Liver (tissue), 9 donors: Measurements from ENCODE around the gene L3HYPDH. TPM values are rescaled to one million over a fixed set of nuclear protein-coding genes. Genes with fewer than 3 reads are reported as not detected.

ENCODE experiments used
- DNase-seq: peaks from one replicate; pipeline ENCODE4 v3.0.0-alpha.2; 2017; ENCODE audit warnings: low spot score
- H3K27ac ChIP-seq, 2 donors: one replicate each; pipeline ENCODE4 v1.7.0; 2013; ENCODE audit warnings: inconsistent platforms in 2 of 2, low read length in 2 of 2, control low read depth in 1 of 2, low read depth in 1 of 2, mild to moderate bottlenecking in 1 of 2
- H3K27me3 ChIP-seq, 4 donors: one replicate each; pipeline versions ENCODE4 v1.6.1 to v1.7.0; 2013; ENCODE audit warnings: low read length in 3 of 4, inconsistent platforms in 1 of 4, mild to moderate bottlenecking in 1 of 4, moderate library complexity in 1 of 4; ENCODE audit not compliant: control insufficient read depth in 4 of 4, insufficient read depth in 4 of 4
- H3K36me3 ChIP-seq, 4 donors: one replicate each; pipeline versions ENCODE4 v1.6.1 to v1.7.0; 2013; ENCODE audit warnings: low read length in 3 of 4, mild to moderate bottlenecking in 3 of 4, low read depth in 1 of 4, moderate library complexity in 1 of 4; ENCODE audit not compliant: control insufficient read depth in 4 of 4, insufficient read depth in 3 of 4
- H3K4me1 ChIP-seq, 4 donors: one replicate each; pipeline versions ENCODE4 v1.6.1 to v1.7.0; 2013; ENCODE audit warnings: low read length in 3 of 4, mild to moderate bottlenecking in 3 of 4, moderate library complexity in 1 of 4; ENCODE audit not compliant: control insufficient read depth in 4 of 4, insufficient read depth in 4 of 4
- H3K4me3 ChIP-seq, 3 donors: one replicate each; pipeline versions ENCODE4 v1.6.1 to v1.7.0; 2013; ENCODE audit warnings: low read length in 3 of 3, control low read depth in 1 of 3, low read depth in 1 of 3, mild to moderate bottlenecking in 1 of 3
- H3K9ac ChIP-seq, 2 donors: one replicate each; pipeline ENCODE4 v1.7.0; 2013; ENCODE audit warnings: low read length in 2 of 2, mild to moderate bottlenecking in 2 of 2, moderate library complexity in 2 of 2, control low read depth in 1 of 2, low read depth in 1 of 2
- H3K9me3 ChIP-seq, 4 donors: one replicate each; pipeline versions ENCODE4 v1.6.1 to v1.7.0; 2013; ENCODE audit warnings: low read length in 3 of 4; ENCODE audit not compliant: control insufficient read depth in 4 of 4
- FOXA1 ChIP-seq: IDR thresholded peaks from 2 replicates; pipeline ENCODE4 v1.6.1; 2016; ENCODE audit warnings: antibody characterized with exemption
- FOXA2 ChIP-seq: IDR thresholded peaks from 2 replicates; pipeline ENCODE4 v1.6.1; 2016; ENCODE audit warnings: antibody characterized with exemption
- GABPA ChIP-seq, 2 donors: IDR thresholded peaks in 1 of 2; conservative IDR thresholded peaks in 1 of 2; 2 replicates each; pipeline ENCODE4 v1.6.1; 2016; ENCODE audit warnings: antibody characterized with exemption in 2 of 2, mild to moderate bottlenecking in 1 of 2, moderate library complexity in 1 of 2
- HNF4A ChIP-seq, 2 donors: conservative IDR thresholded peaks; 2 replicates each; pipeline ENCODE4 v1.6.1; 2016; ENCODE audit warnings: antibody characterized with exemption in 2 of 2, mild to moderate bottlenecking in 2 of 2
- HNF4G ChIP-seq: IDR thresholded peaks from 2 replicates; pipeline ENCODE4 v1.6.1; 2016; ENCODE audit warnings: antibody characterized with exemption
- JUND ChIP-seq, 2 donors: IDR thresholded peaks; 2 replicates each; pipeline ENCODE4 v1.6.1; 2016; ENCODE audit warnings: antibody characterized with exemption in 2 of 2
- NR2F2 ChIP-seq: IDR thresholded peaks from 2 replicates; pipeline ENCODE4 v1.6.1; 2016; ENCODE audit warnings: antibody characterized with exemption
- RAD21 ChIP-seq, 2 donors: IDR thresholded peaks; 2 replicates each; pipeline ENCODE4 v1.6.1; 2016; ENCODE audit warnings: antibody characterized with exemption in 2 of 2, mild to moderate bottlenecking in 2 of 2
- RXRA ChIP-seq, 2 donors: IDR thresholded peaks; 2 replicates each; pipeline ENCODE4 v1.6.1; 2017 to 2018; ENCODE audit warnings: antibody characterized with exemption in 2 of 2, mild to moderate bottlenecking in 1 of 2
- TAF1 ChIP-seq: conservative IDR thresholded peaks from 2 replicates; pipeline ENCODE4 v1.6.1; 2016; ENCODE audit warnings: antibody characterized with exemption, mild to moderate bottlenecking
- YY1 ChIP-seq: IDR thresholded peaks from 2 replicates; pipeline ENCODE4 v1.6.1; 2016; ENCODE audit warnings: antibody characterized with exemption, mild to moderate bottlenecking
- WGBS: extraction: QIAGEN DNeasy Blood & Tissue Kit; methylation state at CpG from one replicate; pipeline ENCODE4 v1.1.7; 2013; 5-methylcytosine and 5-hydroxymethylcytosine counted together
- polyA plus RNA-seq, 2 donors: library from polyadenylated mRNA; stranded (reverse) in 1 of 2; unstranded in 1 of 2; fragments of 200-250 nt in 1 of 2; fragments of >200 nt in 1 of 2; fragmentation: Nextera tagmentation in 1 of 2; extraction: Ambion mirVana in 1 of 2; gene quantifications; one replicate each; pipeline versions ENCODE4 v1.2.1 to v1.2.3, GENCODE V29; 2013 to 2015
- total RNA-seq, 2 donors: library from RNA; depleted of rRNA; stranded (reverse); fragments of >200 nt; gene quantifications; one replicate each; pipeline ENCODE4 v1.2.3, GENCODE V29; 2014
- TF ChIP-seq, protein P1 (sequence below): IDR thresholded peaks from 2 replicates; pipeline ENCODE4 v1.6.1; 2016; ENCODE audit warnings: antibody characterized with exemption
- TF ChIP-seq, protein P2 (sequence below): fragments of 150-350 bp; IDR thresholded peaks from 2 replicates; pipeline ENCODE4 v1.5.1; 2017; ENCODE audit warnings: improper control_type of control experiment, low read depth, low read length; ENCODE audit not compliant: missing input control
- TF ChIP-seq, protein P3 (sequence below): IDR thresholded peaks from 2 replicates; pipeline ENCODE4 v1.6.1; 2016; ENCODE audit warnings: antibody characterized with exemption
- TF ChIP-seq, protein P4 (sequence below): IDR thresholded peaks from 2 replicates; pipeline ENCODE4 v1.6.1; 2016; ENCODE audit warnings: antibody characterized with exemption
- donor health status: healthy.
- donor health status: healthy.
- donor health status: healthy.
- donor health status: healthy.
- donor health status: healthy.

Gene L3HYPDH
- total and polyA plus RNA-seq, 4 donors = 9.3 to 36.3 (median 28.2) TPM

DNA sequence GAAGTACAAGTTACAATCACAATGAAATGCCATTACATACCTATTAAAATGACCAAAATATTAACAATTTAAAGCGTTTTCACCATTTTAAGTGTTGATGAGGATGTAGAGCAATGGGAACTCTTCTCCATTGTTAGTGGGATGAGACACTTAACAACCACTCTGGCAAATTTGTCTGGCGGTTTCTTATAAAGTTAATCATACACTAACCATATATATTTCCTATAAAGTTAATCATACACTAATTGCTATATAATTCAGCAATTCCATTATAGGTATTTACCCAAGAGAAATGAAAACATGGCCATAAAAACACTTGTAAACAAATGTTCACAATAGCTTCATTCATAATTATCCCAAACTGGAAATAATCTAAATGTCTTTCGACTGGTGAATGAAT is 36.0 kb upstream of the L3HYPDH start:
- H3K36me3 ChIP-seq = no peaks in the 10 kb centered on the region
- DNase-seq = no peak
- H3K27me3 ChIP-seq = no peaks in the 10 kb centered on the region
- no peak for TF ChIP-seq TAF1
- TF ChIP-seq, protein P1, sequence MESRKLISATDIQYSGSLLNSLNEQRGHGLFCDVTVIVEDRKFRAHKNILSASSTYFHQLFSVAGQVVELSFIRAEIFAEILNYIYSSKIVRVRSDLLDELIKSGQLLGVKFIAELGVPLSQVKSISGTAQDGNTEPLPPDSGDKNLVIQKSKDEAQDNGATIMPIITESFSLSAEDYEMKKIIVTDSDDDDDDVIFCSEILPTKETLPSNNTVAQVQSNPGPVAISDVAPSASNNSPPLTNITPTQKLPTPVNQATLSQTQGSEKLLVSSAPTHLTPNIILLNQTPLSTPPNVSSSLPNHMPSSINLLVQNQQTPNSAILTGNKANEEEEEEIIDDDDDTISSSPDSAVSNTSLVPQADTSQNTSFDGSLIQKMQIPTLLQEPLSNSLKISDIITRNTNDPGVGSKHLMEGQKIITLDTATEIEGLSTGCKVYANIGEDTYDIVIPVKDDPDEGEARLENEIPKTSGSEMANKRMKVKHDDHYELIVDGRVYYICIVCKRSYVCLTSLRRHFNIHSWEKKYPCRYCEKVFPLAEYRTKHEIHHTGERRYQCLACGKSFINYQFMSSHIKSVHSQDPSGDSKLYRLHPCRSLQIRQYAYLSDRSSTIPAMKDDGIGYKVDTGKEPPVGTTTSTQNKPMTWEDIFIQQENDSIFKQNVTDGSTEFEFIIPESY = no peak
- no peak for TF ChIP-seq FOXA2
- TF ChIP-seq NR2F2 = no peak
- TF ChIP-seq YY1 = no peak
- TF ChIP-seq HNF4A (conservative IDR thresholded peaks at IDR 0.05) = no peak
- TF ChIP-seq GABPA (IDR thresholded peaks at IDR 0.05 in 1 of 2, conservative IDR thresholded peaks at IDR 0.05 in 1 of 2) = no peak
- TF ChIP-seq, protein P2, sequence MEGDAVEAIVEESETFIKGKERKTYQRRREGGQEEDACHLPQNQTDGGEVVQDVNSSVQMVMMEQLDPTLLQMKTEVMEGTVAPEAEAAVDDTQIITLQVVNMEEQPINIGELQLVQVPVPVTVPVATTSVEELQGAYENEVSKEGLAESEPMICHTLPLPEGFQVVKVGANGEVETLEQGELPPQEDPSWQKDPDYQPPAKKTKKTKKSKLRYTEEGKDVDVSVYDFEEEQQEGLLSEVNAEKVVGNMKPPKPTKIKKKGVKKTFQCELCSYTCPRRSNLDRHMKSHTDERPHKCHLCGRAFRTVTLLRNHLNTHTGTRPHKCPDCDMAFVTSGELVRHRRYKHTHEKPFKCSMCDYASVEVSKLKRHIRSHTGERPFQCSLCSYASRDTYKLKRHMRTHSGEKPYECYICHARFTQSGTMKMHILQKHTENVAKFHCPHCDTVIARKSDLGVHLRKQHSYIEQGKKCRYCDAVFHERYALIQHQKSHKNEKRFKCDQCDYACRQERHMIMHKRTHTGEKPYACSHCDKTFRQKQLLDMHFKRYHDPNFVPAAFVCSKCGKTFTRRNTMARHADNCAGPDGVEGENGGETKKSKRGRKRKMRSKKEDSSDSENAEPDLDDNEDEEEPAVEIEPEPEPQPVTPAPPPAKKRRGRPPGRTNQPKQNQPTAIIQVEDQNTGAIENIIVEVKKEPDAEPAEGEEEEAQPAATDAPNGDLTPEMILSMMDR = no peak
- TF ChIP-seq, protein P3, sequence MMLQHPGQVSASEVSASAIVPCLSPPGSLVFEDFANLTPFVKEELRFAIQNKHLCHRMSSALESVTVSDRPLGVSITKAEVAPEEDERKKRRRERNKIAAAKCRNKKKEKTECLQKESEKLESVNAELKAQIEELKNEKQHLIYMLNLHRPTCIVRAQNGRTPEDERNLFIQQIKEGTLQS = no peak
- no peak for TF ChIP-seq RAD21 (IDR thresholded peaks at IDR 0.05)
- no peak for TF ChIP-seq JUND (IDR thresholded peaks at IDR 0.05)
- TF ChIP-seq, protein P4, sequence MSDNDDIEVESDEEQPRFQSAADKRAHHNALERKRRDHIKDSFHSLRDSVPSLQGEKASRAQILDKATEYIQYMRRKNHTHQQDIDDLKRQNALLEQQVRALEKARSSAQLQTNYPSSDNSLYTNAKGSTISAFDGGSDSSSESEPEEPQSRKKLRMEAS = no peak
- no peak for TF ChIP-seq FOXA1
- TF ChIP-seq HNF4G = no peak
- no peak for TF ChIP-seq RXRA (IDR thresholded peaks at IDR 0.05)
- H3K4me1 ChIP-seq = no peaks in the 10 kb centered on the region
- no peak overlapping the region for H3K4me3 ChIP-seq
- no peaks in the 10 kb centered on the region for H3K9me3 ChIP-seq
- H3K27ac ChIP-seq = no peak overlapping the region
- WGBS = 80% methylated on average over 3 of the region's 3 CpGs
- H3K9ac ChIP-seq = no peak overlapping the region

DNA sequence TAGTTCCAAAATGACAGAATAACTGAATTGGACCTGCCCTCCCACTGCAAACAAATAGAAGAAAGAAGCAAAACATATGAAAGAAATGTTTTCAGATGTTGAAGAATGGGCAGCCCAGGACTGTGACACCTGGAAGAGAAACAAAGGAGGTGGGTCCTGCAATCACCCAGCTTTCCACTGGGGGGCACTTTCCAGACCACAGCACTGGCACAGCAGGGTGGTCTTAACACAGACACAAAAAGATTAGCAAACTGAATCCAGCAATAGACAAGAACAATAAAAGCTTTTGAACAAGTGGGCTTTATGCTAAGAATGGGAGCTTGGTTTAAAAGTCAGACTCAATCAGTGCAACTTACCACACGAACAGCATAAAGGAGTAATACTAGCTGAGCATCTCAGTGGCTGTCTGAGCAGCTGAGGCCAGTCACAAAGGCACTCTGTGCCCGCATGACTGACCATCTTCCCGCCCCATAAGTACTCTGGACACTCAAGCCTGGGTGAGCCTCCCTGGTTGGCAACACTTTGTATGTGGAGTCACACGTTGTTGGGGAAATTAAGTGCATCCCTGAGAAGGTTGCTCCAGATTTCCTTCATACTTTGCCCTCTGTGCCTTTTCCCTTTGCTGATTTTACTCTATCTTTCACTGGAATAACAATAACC is 27.8 kb upstream of the L3HYPDH start:
- Histone ChIP-seq H3K27ac (no peak overlapping the region), H3K27me3 (no peaks in the 10 kb centered on the region), H3K9me3 (no peaks in the 10 kb centered on the region), H3K4me3 (no peak overlapping the region), H3K9ac (no peak overlapping the region), H3K4me1 (no peaks in the 10 kb centered on the region), H3K36me3 (no peaks in the 10 kb centered on the region)
- TF ChIP-seq, protein P2 = peak; percentile 17
- TF ChIP-seq FOXA1 = no peak
- whole genome bisulfite sequencing = 82% methylated on average over 4 of the region's 4 CpGs
- no peak for DNase-seq
